Aorta (tissue), 5 donors: Measurements from ENCODE around the gene MID2. TPM values are rescaled to one million over a fixed set of nuclear protein-coding genes. Genes with fewer than 3 reads are reported as not detected.

Experiments
- ATAC-seq: fragments of 200-7000 bp; cut with Tn5 transposase; one replicate; pipeline ENCODE4 v1.9.1; 2022; ENCODE audit warnings: moderate library complexity; ENCODE audit not compliant: low FRiP score
- DNase-seq, 2 donors: peaks; one replicate each; pipeline ENCODE4 v3.0.0-alpha.2; 2020
- H3K27ac ChIP-seq, 2 donors: one replicate each; pipeline ENCODE4 v1.5.1; 2013; ENCODE audit warnings: low read length in 2 of 2, mild to moderate bottlenecking in 2 of 2, moderate library complexity in 2 of 2, control low read depth in 1 of 2, inconsistent platforms in 1 of 2, low read depth in 1 of 2
- H3K27me3 ChIP-seq, 2 donors: one replicate each; pipeline ENCODE4 v1.6.1; 2013; ENCODE audit warnings: control low read depth in 1 of 2, low read length in 1 of 2, mild to moderate bottlenecking in 1 of 2, moderate library complexity in 1 of 2; ENCODE audit not compliant: insufficient read depth in 2 of 2, control insufficient read depth in 1 of 2
- H3K36me3 ChIP-seq, 2 donors: one replicate each; pipeline ENCODE4 v1.6.1; 2013; ENCODE audit warnings: control low read depth in 1 of 2, low read length in 1 of 2, mild to moderate bottlenecking in 1 of 2; ENCODE audit not compliant: insufficient read depth in 2 of 2, control insufficient read depth in 1 of 2
- H3K4me1 ChIP-seq, 2 donors: one replicate each; pipeline ENCODE4 v1.6.1; 2013; ENCODE audit warnings: low read length in 2 of 2, control low read depth in 1 of 2, mild to moderate bottlenecking in 1 of 2, moderate library complexity in 1 of 2; ENCODE audit not compliant: insufficient read depth in 2 of 2, control insufficient read depth in 1 of 2
- H3K4me3 ChIP-seq, 2 donors: one replicate each; pipeline ENCODE4 v1.5.1; 2013; ENCODE audit warnings: low read length in 2 of 2, control low read depth in 1 of 2, mild to moderate bottlenecking in 1 of 2
- H3K9me3 ChIP-seq: one replicate; pipeline ENCODE4 v1.6.1; 2013; ENCODE audit warnings: mild to moderate bottlenecking, low read length; ENCODE audit not compliant: control insufficient read depth
- WGBS, 2 donors: extraction: QIAGEN DNeasy Blood & Tissue Kit; methylation state at CpG; one replicate each; pipeline ENCODE4 v1.1.7; 2013; 5-methylcytosine and 5-hydroxymethylcytosine counted together
- intact Hi-C, 2 donors: fragments of 100-400 bp; cut with DNase I; formaldehyde crosslinking; loops; one replicate each; pipeline versions ENCODE4 v1.14.2 to v1.15.0; 2022
- polyA plus RNA-seq, 2 donors: library from polyadenylated mRNA; stranded (reverse); fragments of 200-250 nt; gene quantifications; one replicate each; pipeline ENCODE4 v1.2.3, GENCODE V29; 2013
- total RNA-seq, 2 donors: library from RNA; stranded (reverse); fragmentation: NEBNext Ultra II Directional; extraction: Animal tissue kit (Norgen Biotek cat#: 25700); gene quantifications; one replicate each; pipeline ENCODE4 v1.2.1, GENCODE V29; 2021
- donor health status: healthy with polysubstance abuse.
- donor health status: Bipolar disorder and iron deficiency.
- donor health status: DM: no; HTN: no; CAD: no.
- donor health status: DM: no; HTN: no; CAD: no.
- donor health status: DM: yes; HTN: yes; CAD: no.

Gene MID2
- total and polyA plus RNA-seq, 4 donors = 5.8 to 25.9 (median 14.8) TPM

DNA sequence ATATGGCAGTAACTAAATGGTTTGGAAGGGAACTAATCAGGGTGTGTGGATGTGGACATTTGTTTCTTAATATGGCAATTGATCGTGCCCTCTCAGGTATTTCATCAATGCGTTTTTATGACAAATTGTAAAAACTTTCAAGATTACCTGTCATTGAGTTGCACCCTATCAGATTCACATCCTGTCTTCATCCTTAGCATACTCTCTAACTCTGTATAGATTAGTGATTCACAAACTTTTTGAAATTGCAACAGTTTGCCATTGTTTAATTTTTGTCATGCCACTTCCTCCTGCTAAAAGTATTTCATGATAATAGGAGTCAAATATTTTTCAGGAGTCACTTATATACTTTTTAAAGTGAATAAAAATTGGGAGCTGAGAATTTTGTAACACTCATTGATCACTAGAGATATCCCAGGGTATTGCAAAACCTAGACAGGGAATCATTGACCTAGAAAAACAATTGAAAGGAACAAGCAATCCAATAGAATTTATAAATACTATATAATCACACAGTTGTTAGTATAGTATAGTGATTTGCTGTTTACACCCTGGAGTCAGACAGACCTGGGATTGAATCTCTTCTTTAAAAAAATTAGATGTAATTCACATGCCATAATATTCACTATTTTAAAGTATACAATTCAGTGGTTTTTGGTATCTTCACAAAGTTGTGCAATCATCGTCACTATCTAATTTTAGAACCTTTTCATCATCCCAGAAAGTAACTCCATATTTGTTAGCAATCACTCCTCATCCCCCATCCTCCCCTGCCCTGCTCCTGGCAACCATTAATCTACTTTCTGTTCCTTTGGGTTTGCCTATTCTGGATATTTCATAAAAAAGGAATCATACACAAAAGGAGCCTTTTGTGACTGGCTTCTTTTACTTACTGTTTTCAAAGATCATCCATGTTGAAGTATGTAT is 8.9 kb downstream of the MID2 start:
- 72 to 89% methylated on average over 3 of the region's 3 CpGs for WGBS, 2 donors

DNA sequence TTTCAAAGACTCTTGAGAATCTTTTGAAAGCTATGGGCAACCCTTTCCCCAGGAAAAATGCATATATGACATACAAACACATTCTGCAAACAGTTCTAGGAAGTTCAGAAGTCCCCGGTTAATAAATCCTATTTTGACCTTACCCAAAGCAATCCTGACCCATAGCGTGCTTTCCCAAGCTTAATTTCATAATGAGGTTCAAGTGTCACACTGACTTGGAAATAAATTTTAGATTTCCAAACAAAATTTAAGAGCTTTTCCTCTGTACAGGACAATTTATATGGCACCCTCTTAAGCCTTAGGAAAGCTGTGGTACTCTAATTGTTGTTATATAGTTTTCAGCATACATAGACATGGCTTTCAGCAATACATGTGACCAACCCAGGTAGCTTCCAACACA is 11.3 kb downstream of the MID2 start:
- H3K9me3 ChIP-seq = no peaks in the 10 kb centered on the region
- 78 to 95% methylated on average over 2 of the region's 2 CpGs for WGBS, 2 donors
- H3K4me1 ChIP-seq = no peaks in the 10 kb centered on the region
- no peaks in the 10 kb centered on the region for H3K36me3 ChIP-seq
- no peak overlapping the region for H3K4me3 ChIP-seq
- DNase-seq = no peak
- intact Hi-C loops = no loop called here
- no peak for ATAC-seq
- no peaks in the 10 kb centered on the region for H3K27me3 ChIP-seq
- H3K27ac ChIP-seq = no peak overlapping the region

More for the DNA sequence above, 8.9 kb downstream of the MID2 start:
- intact Hi-C loops = no loop called here
- no peaks in the 10 kb centered on the region for H3K36me3 ChIP-seq
- no peak for DNase-seq
- no peak overlapping the region for H3K4me3 ChIP-seq
- H3K27me3 ChIP-seq = no peaks in the 10 kb centered on the region
- no peak for ATAC-seq
- H3K27ac ChIP-seq = no peak overlapping the region
- H3K4me1 ChIP-seq = no peaks in the 10 kb centered on the region
- H3K9me3 ChIP-seq = no peaks in the 10 kb centered on the region

DNA sequence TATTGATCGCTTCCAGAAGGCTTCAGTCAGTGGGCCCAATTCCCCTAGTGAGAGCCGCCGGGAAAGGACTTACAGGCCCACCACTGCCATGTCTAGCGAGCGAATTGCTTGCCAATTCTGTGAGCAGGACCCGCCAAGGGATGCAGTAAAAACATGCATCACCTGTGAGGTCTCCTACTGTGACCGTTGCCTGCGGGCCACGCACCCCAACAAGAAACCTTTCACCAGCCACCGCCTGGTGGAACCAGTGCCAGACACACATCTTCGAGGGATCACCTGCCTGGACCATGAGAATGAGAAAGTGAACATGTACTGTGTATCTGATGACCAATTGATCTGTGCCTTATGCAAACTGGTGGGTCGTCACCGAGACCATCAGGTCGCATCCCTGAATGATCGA is 15.3 kb downstream of the MID2 start:
- no peak overlapping the region for H3K27ac ChIP-seq
- H3K4me1 ChIP-seq = no peaks in the 10 kb centered on the region
- no peaks in the 10 kb centered on the region for H3K36me3 ChIP-seq
- H3K9me3 ChIP-seq = no peaks in the 10 kb centered on the region
- DNase-seq = no peak
- WGBS, 2 donors = 83 to 96% methylated on average over 15 of the region's 15 CpGs
- intact Hi-C loops = no loop called here
- no peak overlapping the region for H3K4me3 ChIP-seq
- no peak for ATAC-seq
- no peaks in the 10 kb centered on the region for H3K27me3 ChIP-seq

DNA sequence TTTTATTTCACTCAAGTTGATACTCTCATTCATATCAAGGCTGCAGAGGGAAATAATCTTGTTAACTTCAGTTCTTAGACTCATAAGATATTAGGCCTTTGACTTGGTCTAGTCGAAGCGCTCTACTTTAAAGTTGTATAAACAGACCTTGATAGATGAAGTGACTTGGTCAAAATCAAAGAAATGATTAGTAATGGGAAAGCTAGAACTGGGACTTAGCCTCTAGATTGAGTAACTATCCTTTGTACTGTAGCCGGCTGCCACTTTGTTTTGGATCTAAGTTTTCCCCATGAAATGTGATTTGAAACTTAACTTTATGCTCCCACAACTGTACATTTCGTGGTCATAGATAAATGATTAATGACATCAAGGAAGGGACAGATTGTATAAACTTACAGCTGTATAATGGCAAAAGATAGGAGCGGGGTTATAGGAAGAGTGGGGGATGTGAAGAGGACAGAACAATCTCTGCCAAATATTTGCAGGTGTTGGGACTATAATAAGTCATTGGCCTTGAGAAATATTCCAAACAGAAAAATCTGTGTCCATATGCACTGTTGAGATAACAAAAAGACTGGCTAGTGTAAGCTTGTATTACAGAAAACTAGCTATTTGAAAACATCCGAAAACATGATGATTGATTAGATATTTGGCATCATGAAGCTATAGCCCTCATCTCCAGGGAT is 17.2 kb downstream of the MID2 start:
- H3K36me3 ChIP-seq = no peaks in the 10 kb centered on the region
- 78 to 89% methylated on average over 6 of the region's 6 CpGs for WGBS, 2 donors
- ATAC-seq (no peak), DNase-seq (no peak)
- intact Hi-C loops = no loop called here
- H3K4me1 ChIP-seq = no peaks in the 10 kb centered on the region
- no peak overlapping the region for H3K27ac ChIP-seq
- no peak overlapping the region for H3K4me3 ChIP-seq
- H3K27me3 ChIP-seq = no peaks in the 10 kb centered on the region
- H3K9me3 ChIP-seq = no peaks in the 10 kb centered on the region

DNA sequence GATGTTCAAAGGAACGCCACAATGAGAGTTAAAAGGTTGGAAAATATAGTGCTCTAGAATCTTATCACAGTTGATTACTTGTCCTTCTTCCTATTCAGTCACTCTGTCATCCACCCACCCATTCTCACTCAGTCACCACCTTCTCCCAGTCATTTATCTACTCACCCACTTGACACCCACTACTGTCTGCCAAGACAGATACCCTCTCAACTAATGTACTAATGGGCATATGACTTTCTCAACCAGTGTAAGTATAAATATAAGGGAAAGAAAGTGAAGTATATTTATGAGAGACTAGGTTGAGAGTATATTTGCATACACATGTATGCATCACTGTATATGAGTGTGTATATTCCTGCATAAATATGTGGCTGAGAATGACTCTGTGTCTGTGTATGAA is 20.0 kb downstream of the MID2 start:
- Histone ChIP-seq H3K36me3 (no peaks in the 10 kb centered on the region), H3K9me3 (no peaks in the 10 kb centered on the region), H3K4me3 (no peak overlapping the region), H3K27ac (no peak overlapping the region), H3K4me1 (no peaks in the 10 kb centered on the region), H3K27me3 (no peaks in the 10 kb centered on the region)
- DNase-seq = no peak
- 79 to 82% methylated on average over 1 of the region's 1 CpG for WGBS, 2 donors
- intact Hi-C loops = no loop called here
- no peak for ATAC-seq

DNA sequence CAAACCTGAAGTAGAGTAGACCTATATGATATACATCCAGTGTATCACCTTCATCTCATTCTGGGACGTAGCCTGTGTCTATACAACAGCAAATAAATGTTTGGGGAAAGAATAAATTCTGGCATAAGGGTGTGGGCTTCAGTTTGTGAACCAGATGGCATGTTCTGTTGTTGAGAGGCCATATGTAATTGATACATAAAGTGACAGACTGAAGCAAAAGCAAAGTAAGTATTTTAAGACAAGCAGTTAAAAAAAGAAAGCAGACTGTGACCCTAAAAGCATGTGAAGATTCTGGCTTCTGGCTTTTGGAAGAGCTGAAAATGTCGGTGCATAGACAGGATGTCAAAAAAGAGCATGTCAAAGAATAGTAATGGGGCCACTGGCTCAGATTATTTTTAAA is 22.9 kb downstream of the MID2 start:
- intact Hi-C loops = no loop called here
- H3K36me3 ChIP-seq = no peaks in the 10 kb centered on the region
- no peaks in the 10 kb centered on the region for H3K4me1 ChIP-seq
- H3K27me3 ChIP-seq = no peaks in the 10 kb centered on the region
- WGBS, 2 donors = 72 to 89% methylated on average over 2 of the region's 2 CpGs
- no peaks in the 10 kb centered on the region for H3K9me3 ChIP-seq
- H3K27ac ChIP-seq = no peak overlapping the region
- no peak overlapping the region for H3K4me3 ChIP-seq
- no peak for ATAC-seq
- no peak for DNase-seq

DNA sequence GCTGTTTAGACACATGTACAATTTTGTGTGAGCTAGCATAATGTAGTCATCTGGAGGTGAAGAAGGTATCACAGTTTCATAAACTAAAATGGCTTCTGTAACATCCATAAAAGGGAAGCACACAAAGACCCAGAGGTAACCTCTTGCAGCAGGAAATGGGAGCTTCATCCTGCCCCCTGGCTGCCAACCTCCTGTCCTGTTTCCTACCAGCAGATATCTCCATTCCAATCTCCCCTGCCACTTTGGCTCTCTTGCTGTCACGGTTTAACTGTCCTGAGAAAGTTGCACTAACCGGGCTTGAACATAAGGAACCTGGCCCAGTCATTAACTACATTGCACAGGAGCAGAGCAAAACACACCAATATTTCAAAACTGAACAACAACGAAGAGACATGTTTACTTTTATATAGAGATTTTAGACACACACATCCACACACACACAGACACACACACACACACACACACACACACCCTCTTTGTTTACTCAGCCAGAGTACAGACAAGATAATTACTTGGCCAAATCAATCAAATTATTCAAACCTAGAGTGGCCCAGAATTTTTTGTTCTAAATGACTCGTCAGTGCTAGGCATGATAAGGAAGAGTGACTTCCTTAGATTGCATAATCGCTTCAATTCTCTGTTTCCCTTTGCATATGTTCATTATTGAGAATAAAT is 24.2 kb downstream of the MID2 start:
- ATAC-seq (no peak), DNase-seq (no peak)
- Histone ChIP-seq H3K27ac (no peak overlapping the region), H3K27me3 (no peaks in the 10 kb centered on the region), H3K4me1 (no peaks in the 10 kb centered on the region), H3K9me3 (no peaks in the 10 kb centered on the region), H3K36me3 (no peaks in the 10 kb centered on the region), H3K4me3 (no peak overlapping the region)
- 69 to 78% methylated on average over 5 of the region's 5 CpGs for WGBS, 2 donors
- intact Hi-C loops = no loop called here

DNA sequence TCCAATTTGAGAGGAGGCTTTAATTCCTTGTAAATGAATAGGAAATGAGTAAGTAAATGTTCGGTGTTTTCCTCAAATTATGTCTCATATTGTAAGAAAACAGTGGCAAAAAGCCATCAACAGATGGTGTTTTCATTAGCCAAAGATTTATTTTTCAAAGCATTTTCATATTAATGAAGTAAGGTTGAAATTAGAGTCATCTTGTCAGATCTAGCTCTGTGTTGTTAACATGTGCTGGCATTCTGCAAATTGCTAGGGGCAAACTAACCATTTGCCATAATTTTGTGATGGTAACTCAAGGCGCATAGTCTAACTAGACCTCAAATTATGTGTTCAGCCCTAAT is 24.7 kb downstream of the MID2 start:
- DNase-seq = no peak

More for the DNA sequence above, 24.7 kb downstream of the MID2 start:
- Histone ChIP-seq H3K36me3 (no peaks in the 10 kb centered on the region), H3K4me3 (no peak overlapping the region), H3K9me3 (no peaks in the 10 kb centered on the region), H3K4me1 (no peaks in the 10 kb centered on the region), H3K27me3 (no peaks in the 10 kb centered on the region), H3K27ac (no peak overlapping the region)
- 83 to 92% methylated on average over 2 of the region's 2 CpGs for WGBS, 2 donors
- intact Hi-C loops = no loop called here
- no peak for ATAC-seq
